GM18951 (cell line): ENCODE data around the gene TIMM17A.
"Not testable (repeated sequence)": the region's sequence is repeated elsewhere in the genome, so short reads cannot be mapped to it uniquely, and the experiment has no call there.

ENCODE experiments used
- POLR2A ChIP-seq: IDR thresholded peaks from 4 replicates; pipeline ENCODE4 v1.6.1; 2011; ENCODE audit warnings: mild to moderate bottlenecking; ENCODE audit not compliant: insufficient read length, insufficient read depth; ENCODE audit errors: extremely low read depth
- in situ Hi-C: fragments of 300-500 bp; cut with MboI; formaldehyde crosslinking; loops from one replicate; pipeline ENCODE4 v1.12.0; 2022; ENCODE audit warnings: low sequenced_read_pairs, mixed read lengths, inconsistent platforms; ENCODE audit not compliant: unreplicated experiment

TIMM17A gene

GRCh38 chr1:202017749-202018467, 62.6 kb downstream of the TIMM17A start:
- TF ChIP-seq POLR2A = no peak
- in situ Hi-C loops = no loop called here

GRCh38 chr1:202018468-202019234, 63.3 kb downstream of the TIMM17A start:
- in situ Hi-C loops = no loop called here
- TF ChIP-seq POLR2A = no peak

- in situ Hi-C loops = not testable (repeated sequence)
These were observed 63.9 kb downstream of the TIMM17A start for GRCh38 chr1:202019235-202019558.
